GM21381 (cell line): Measurements from ENCODE around the gene CDH2.

ENCODE experiments used
- ATAC-seq: cut with Tn5 transposase; IDR thresholded peaks from one replicate; pipeline ENCODE4 v1.9.1; 2021; ENCODE audit warnings: mild to moderate bottlenecking, moderate library complexity; ENCODE audit not compliant: unreplicated experiment

CDH2 gene

DNA sequence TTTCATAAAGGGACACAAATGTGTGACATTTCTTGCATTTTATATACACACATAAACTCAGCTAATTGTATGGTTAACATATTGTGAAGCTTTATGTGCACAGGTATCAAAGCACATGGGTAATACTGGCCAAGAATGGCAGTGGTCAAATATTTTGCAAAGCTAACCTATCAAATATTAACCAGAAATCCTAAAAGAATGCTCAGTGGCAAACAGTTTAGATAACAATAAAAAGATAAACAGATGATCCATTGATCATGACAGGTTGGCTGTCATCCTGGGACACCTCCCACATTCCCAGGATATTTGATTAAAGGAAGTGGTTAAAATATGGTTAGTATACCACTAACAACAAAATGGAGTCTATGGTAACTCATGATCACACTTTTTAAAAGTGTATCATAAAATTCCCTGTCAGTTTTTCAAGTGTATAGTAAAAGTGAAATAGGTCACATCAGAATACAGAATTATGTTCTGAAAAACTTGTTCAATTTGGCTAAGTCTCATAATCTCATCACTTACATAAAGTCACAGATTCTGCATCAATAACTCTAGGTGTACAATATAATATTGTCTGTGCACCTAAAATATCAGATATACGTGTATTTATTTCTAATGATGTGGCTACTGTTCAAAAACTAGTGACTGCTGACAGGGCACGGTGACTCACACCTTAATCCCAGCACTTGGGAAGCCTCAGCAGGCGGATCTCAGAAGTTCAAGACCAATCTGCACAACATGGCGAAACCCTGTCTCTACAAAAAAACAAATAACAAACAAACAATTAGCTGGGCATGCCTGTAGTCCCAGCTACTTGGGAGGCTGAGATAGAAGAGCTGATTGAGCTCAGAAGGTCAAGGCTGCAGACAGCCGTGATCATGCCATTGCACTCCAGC lies 48.9 kb downstream of the CDH2 start:
- ATAC-seq = no peak

DNA sequence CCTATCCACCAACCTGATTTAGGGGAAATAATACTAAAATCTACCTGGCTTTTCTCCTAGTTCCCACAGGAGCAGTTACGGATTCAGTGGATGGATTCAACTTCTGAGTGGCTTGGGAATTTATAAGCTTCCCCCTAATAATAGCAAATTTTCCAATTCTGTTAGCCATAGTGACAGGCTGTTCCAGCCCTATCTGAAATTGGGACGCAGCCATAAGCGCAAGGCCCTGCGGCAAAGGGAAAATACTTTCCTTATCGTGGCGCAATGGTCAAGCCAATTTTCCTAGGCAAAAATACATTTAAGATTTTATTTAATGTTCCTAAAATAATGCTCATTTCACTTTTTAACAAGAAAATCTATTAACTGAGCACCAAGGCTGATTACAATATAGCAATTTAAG lies 49.7 kb downstream of the CDH2 start:
- no peak for ATAC-seq

DNA sequence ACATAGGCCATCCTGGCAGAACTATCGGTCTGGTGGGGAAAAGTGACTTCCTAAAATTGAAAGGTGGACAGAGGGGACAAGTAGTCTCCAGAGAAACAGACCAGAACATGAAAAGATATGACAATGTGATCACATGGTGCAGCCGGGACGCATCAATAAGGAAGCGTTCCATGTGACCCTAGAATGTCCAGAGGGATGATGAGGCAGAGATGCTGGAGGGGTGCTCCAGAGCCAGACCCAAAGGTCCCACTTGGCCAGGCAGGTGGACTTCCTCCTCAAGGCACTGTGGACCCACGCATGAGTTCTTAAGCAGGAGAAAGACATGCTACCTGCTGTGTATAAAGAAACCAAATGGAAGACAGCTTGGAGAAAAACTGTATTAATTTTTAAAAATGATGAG lies 50.2 kb downstream of the CDH2 start:
- ATAC-seq = no peak

DNA sequence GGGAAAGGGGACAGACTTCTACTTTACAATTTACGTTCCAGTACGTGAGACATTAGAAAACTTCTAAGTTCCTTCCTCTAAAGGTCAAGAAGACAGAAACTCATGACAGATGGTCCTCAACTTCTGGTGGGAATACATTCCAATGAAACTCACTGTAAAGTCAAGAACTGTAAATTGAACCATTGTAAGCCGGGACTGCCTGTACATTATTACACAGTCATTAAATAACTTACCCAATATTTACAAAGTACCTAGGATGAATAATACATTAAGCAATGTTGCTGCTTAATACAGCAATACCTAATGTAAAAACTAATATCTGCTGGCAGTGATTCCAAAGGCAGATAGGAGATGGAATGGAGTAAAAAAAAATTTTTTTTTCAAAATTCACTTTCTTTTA lies 51.9 kb downstream of the CDH2 start:
- no peak for ATAC-seq

DNA sequence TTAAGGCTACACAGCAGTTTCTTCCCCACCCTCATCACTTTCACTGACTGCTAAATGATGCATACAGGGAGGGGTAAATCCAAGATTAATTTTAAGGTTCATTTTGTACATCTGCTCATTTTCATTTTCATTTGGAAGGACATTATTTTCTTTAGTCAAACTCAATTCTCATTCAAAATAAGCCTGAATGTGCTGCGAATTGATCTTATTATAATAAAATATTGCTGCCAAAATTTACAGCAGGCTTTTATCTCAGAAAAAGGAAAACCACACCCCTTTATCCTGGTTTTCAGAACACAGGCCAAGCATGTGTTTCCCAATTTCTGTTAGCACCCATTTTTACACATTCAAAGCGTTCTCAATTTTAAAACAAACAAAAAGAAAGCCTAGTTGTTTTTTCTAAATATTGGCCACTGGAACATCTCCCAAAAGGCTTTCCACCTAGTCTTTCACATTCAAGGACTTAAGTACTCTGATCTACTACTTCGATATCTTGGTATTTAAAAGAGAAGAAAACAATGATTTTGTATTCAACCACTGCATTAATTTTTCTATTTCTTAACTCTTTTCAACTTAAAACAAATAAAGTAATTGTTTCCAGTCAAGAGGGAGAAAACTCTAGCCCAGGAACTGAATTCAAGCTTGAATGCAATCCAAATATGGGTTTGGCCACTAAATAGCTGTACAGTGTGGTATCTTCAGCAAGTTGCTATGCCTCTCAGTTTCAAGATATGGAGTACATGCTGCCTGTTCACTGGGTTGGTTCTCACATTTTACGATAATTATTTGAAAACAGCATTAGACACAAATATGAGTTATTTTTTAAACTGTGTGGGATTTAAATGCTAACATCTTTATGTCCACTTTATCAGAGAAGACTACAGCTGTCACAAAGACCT lies 52.5 kb downstream of the CDH2 start:
- ATAC-seq = no peak

DNA sequence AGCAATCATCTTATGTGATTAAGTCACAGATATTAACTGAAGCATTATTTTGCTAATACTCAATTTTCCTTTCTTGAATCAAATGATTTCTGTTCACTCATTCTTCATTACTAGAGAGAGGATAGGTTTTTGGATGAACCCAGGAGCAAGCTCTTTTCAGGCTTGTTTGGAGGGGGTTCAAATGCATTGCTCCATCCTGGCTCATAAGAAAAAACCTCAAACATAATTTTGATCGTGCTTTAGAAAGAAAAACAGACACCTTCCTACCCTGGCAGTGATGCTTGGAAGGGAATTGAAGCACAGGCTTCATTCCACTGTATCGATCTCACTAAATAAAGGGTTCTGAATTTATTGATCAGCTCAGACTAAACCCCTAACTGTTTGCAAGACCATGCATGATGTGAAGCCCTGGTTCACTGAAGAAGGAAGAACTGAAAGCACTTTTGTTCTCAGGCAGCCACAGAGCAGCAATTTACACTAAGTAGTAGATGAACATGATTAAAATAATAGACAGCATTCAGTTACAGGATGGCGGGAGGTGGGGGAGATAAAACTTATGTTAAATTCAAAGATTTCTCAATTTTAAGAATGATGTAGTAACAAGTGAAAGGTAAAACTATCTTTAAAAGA lies 53.4 kb downstream of the CDH2 start:
- ATAC-seq = no peak

DNA sequence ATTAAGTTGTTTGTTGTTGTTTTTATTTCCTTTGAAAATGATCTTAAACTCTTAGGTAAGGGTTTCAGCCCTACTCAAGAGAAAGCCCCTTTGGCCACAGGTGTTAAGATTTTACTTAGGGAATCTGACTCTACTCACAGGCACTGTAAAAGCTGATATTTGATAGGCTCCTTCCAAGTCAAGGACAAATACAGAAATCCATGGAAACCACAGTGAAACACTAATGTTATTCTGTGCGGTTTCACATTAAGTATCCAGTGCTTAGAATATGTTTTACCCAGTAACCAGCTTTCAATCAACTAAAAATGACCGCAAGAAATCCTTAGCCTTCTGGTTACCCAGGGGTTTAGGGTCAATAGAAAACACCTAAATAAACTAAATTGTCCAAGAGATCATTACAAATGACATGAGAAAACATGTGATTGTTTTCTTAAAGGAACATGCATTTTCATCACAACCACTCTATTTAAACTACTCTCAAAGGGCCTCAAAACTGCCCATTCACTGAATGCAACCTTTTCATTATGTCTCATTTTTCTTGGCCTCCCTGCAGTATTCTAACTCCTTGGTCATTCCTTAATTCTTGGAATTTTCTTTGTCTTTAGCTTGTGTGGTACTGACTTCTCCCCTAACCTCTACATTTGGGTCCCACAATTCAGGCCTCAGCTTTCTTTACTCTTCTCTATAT lies 56.0 kb downstream of the CDH2 start:
- no peak for ATAC-seq

DNA sequence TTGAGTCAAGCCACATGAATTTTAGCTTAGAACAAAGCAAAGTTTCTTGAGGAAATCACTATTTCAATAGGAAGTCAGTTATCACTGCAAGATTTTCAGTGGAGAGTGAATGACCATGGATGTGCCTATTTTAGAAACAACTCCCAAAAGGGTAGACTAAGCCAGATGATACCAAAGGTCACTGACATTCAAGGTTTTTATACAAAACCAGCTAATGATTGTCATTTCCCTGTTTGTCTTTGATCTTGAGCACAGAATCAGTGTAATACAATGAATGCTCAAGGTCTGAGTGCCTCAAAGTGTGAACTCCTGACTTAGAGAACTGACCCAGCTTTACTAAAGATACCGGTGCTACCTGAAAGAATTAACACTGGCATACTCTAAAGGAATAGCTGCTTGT lies 60.5 kb downstream of the CDH2 start:
- ATAC-seq = no peak

DNA sequence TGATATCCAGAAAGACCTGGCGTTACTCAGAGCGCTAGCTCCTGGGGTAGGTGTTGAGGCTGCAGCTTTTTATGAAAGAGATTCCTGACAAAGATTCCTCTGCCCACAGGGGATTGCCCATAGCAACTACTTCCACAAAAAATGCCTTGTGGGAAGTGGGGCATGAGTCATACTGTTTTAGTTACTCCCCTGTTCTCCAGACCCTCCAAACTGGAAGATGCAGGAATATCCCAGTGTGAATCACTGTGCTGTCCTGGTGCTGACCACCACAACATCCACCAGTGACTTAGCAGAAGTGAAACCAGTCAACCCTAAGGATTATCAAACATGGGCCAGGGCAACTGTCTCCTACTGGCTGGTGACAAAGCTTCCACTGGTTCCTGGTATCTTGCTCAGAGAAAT lies 61.8 kb downstream of the CDH2 start:
- no peak for ATAC-seq

DNA sequence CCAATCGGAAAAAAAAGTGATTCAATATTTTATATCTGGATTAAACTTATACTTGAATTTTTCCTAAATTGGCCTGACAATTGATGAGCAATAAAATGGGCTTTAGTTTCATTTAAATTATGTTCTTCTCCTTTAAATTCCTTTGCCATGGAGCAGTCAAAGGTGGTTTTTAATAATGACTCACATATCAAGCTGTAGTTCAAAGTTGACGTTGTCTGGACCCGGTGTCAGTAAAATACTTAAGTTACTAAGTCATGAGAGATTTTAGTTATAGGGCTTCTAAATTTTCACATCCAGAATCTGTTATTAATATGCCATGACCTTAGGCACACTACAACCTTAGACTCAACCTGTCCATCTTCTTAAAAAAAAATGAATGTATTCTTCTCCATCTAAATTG lies 62.5 kb downstream of the CDH2 start:
- ATAC-seq = no peak

DNA sequence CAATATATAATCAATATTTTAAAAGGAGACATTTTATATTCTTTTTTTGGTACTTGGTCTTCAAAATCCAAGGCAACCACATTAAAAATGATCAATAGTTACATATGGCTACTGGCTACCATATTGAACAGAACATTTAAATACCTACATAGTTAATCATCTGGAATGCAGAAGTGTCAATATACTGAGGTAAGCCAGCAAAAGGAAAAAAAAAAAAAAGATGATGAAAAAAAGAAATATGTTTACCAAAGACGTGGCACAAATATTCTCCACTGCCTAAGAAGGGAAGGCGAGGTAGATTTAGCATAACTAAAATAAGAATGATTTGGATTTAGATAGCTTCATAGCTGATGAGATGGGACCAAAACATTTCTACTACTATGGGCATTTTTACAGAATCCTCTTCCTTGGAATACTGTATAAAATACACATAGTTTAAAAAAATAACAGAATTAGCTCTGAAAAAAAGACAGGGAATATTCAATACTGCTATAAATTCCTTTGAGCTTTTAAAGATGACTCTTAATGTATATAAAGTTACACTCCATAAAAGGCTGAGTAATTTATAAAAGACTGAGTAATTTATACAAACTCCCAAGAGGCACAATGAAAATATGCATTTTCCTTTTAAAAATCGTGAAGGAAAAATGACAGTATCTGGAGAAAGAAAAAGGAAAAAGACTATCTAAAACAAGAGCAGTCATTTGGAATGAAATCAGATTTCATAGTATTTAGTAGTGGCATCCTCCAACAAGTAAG lies 63.5 kb downstream of the CDH2 start:
- no peak for ATAC-seq

DNA sequence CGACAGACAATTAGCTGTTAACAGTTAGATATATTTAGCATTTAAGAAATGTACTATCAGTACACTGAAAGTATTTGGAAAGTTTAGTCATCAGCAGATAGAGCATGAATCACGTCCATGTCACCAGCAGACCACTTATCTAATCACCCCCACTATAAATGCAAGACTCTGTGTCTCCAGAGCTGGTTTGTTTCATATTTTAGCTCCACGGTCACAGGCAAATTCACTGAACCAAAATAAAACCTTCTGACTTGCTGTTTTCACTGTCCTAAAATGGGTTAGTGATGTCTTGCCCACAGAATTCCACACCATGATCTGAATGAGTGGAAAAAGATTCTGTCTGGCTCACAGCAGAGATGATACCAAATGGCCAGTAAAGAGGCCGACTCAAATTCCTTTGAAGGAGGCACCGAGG lies 64.9 kb downstream of the CDH2 start:
- no peak for ATAC-seq

DNA sequence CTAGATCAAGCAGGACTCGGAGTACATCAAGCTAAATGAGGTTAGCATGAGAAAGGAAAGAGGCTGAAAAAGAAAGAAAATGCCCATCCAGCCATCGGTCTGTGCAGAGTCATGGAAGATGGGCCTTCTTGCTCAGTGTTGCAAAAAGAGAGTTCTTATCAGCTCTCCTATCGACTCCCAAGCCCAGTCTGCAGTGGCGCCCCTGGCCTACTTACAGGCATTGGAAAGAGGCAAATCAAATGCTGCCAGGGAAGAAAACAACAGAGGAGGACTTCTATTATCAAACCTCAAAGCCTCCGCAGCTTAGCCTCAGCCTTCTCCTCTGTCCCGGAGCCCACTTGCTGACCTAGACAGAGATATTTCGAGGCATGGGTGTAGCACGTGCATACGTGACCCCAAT lies 66.0 kb downstream of the CDH2 start:
- ATAC-seq = no peak

DNA sequence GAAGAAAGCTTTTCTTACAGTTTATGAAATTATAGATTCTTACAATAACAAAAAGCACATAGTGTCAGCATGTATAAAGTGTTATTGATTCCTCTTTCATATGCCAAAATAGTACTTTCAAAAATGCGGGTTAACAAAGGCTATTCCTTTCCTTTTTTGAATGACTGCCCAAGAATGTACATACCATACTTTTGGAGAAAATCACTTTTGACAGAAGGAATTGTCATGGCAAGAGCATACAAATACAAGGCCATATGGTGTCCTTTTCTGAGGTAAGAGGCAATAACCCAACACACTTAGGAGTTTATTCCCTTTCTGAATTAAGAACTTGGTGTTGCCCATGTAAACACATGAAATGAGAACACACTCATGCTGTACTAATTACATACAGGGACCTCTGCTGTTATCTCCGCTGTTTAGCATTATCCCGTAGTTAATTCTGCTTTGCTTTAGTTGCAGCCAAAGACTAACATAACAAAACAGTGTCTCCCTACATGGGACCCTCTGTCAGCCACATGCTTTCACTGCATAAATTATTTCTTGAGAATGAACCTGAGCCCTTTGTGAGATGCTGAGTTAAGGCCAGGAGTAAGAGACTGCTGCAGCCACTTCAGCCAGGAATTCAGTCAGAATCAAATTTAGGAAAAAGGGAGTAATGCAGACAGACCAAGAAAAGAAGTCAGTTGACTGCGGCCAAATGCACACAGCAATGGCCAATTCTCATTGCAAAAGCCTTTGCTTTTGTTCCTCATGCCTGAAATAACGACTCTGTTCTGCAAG lies 67.0 kb downstream of the CDH2 start:
- no peak for ATAC-seq

DNA sequence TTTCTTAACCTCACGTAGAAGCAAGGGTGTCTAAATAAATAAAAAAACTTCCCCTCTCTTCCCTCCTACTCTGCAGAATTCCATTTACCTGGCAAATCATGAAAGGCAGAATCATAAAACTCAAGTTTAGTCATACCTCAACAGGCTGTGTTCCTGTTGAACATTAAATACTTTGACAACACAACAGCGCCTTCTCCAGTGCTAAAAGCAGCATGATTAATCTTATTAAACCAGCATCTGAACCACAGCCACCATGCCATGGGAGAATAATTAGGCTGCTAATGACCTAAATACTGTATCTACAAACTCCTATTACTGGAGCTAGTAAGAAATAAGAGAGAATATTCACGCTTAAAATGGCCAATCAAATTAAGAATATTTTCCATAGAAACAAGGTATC lies 68.1 kb downstream of the CDH2 start:
- no peak for ATAC-seq

DNA sequence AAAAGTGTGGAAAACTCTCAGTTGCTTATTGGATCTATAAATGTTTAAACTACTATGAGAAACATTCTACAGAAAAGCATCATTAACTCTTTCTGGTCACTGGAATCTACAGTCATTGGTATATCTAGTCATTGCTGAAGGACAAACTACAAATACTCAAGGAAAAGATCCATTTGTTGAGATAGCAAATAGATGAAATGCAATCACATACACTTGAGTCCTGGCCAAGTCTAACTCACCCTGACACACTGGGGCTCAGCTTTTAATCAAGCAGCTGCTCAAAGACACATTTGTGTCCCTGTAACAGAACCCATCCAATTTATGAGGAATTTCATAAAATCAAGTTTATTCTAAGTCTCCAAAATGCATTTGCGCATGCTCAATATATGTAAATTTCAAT lies 68.7 kb downstream of the CDH2 start:
- no peak for ATAC-seq

DNA sequence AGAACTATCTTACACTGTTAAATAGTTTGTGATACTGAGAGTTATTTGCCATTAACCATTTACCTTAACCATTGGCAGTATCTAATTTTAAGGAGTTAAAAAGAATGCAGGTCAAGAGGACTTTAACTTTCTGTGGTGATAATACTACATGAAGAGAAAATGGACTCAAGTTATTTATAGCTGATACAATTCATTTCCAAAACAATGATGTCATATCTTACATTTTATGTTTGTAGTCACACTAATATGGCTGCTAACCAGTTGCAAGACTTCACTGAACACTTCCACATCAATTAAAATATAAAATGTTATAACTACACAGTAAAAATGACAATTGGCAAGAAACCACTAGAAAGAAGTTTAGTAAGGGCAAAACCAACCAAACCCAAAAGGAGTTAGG lies 77.7 kb downstream of the CDH2 start:
- no peak for ATAC-seq

DNA sequence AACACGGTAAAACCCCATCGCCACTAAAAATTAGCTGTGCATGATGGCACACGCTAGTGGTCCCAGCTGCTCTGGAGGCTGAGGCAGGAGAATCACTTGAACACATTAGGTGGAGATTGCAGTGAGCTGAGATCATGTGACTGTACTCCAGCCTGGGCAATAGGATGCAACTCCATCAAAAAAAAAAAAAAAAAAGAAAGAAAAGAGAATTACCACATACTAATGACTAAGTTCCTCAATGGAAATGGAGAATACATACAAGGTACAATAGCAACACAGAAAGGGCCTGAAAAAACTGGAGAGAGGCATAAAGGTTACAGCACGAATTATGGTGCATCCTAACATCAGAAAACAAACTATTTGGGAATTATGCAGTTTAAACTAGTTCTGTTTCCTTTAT lies 81.3 kb downstream of the CDH2 start:
- ATAC-seq = no peak

DNA sequence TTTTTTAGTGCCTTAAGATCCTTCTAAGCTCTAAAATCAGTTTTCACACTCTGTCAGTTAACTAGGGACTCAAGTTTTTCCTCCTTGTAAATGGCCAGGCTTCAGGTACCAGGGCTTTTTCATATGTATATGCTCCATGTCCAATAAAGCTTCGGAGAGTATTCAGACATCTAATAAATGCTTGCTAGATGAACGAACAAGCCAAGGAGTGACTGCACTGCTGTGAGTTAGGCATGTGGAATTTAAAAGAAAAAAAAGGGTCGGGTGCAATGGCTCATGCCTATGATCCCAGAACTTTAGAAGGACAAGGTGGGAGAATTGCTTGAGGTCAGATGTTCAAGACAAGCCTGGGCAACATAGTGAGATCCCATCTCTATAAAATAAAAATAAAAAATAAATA lies 81.9 kb downstream of the CDH2 start:
- ATAC-seq = no peak

DNA sequence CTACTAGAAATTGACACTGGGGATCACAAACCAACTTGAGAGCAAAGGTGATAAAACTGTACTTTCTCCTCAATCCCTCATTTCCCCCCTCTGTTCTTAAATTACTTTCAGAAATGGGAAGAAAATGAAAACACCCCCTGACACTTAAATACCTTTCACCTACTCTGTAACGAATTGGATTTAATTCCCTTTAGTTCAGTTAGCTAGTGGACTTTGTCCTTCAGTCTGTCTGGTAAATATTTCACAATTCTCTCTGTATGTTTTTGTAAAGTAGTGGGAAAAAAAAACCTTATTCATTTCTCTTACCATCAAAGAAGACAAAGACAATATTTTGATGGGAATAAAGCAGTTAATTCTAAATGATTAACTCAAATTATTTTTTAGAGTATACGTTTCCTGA lies 85.7 kb downstream of the CDH2 start:
- no peak for ATAC-seq
